GM18520 (cell line): ENCODE data around the gene HSPA5.
A peak's percentile ranks its signal among the peaks of the same experiment; 100 is the strongest.
"Not testable (repeated sequence)": the region's sequence is repeated elsewhere in the genome, so short reads cannot be mapped to it uniquely, and the experiment has no call there.

Experiments
- ATAC-seq: cut with Tn5 transposase; IDR thresholded peaks from one replicate; pipeline ENCODE4 v1.9.1; 2021; ENCODE audit not compliant: unreplicated experiment

The HSPA5 gene

DNA sequence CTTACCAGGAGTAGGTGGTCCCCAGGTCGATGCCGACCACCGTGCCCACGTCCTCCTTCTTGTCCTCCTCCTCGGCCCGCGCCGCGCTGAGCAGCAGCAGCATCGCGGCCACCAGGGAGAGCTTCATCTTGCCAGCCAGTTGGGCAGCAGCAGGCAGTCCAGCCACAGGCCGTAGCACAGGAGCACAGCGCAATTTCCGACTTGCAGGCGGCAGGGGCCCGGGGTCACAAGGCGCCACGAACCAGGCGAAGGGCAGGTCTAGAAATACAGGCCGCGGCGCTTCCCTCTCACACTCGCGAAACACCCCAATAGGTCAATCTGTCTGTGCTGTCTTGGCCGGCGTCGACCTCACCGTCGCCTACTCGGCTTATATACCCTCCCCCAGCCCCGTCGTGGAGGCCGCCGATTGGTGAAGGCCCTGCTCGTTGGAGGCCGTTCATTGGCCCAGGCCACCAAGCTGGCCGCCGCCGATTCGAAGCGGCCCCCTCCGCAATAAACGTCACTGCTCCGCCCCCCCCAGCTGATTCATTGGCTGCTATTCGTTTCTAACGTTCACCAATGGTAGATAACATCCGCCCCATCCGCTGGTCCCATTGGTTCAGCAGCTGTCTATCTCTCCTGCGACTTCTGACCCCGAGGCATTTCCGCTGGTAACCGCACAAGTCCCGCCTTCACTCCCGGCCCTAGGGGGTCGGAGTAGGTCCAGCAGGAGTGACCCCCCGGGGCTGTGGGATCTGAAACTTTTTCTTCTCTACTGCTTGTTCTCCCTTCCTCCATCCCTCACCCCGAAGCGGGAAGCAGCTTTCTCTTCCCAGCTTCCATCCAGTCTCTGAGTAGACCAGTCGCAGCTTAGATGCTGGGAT, at the start of gene HSPA5:
TSS of gene HSPA5 (minus strand) at position 344 of the 863 bp plus-strand sequence. CDS start at position 127, 217 bp downstream.
- peak; percentile 90 for ATAC-seq

DNA sequence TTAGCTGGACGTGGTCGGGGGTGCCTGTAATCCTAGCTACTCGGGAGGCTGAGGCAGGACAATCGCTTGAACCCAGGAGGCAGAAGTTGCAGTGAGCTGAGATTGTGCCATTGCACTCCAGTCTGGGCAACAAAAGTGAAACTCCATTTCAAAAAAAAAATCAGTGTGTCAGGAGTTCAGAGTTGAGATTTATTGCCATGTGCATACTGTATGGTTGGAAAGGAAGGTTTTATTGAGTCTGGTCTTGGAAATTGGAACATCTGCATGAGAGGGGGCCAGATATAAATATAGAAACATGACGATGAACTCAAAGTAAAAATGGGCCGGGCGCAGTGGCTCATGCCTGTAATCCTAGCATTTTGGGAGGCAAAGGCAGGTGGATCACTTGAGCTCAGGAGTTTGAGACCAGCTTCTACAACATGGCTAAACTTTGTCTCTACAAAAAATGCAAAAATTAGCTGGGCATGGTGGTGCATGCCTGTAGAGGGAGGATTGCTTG, 45.8 kb upstream of the HSPA5 start:
- not testable (repeated sequence) for ATAC-seq

DNA sequence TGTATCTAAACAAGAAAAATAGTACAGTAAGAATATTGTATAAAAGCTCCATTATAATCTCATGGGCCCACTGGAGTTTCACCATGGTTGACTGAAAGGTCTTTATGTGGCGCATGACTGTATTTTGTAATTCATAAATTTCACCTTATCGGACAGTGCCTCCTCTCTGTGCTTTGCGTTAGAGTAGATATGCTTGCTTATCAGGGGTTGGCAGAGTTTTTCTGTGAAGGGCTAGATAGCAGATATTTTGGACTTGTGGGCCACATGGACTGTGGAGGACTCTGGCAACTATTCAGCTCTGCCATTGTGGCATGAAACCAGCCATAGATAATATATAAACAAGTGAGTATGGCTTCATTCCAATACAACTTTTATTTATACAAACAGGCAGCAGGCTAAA, 43.7 kb upstream of the HSPA5 start:
- ATAC-seq = no peak

DNA sequence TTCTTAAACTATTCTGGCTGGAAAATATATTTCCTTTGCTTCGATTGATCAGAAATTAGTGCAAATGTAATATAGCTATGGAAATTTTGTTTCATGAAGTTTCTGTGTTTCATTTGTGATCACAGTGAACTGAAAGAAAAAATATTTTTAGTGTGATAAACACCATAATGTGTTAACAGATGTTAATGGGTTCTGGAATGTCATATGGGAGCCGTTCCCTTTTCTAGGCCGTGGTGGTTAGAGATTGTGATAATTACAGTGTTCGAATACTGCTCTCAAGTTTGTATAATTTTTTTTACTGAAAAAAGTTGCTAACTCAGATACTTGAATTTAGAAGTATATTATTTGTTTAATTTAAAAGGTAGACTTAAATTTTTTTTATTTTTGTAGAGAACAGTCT, 39.8 kb upstream of the HSPA5 start:
- no peak for ATAC-seq

DNA sequence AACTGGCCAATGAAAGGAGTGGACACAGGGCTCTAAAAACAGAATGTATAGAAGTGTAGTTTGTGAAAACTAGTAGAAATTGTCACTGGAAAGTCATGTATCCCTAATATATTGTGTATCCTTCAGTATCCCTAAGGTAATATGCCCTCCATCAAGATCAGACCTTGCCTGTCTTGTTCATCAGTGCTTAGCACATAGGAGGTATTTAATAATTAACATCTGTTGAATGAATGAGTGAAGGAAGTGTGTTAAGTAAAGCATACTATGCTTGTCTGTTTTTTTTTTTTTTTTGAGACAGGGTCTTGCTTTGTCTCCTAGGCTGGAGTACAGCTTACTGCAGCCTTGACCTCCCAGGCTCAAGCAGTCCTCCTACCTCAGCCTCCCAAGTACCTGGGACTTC, 36.3 kb upstream of the HSPA5 start:
- no peak for ATAC-seq

DNA sequence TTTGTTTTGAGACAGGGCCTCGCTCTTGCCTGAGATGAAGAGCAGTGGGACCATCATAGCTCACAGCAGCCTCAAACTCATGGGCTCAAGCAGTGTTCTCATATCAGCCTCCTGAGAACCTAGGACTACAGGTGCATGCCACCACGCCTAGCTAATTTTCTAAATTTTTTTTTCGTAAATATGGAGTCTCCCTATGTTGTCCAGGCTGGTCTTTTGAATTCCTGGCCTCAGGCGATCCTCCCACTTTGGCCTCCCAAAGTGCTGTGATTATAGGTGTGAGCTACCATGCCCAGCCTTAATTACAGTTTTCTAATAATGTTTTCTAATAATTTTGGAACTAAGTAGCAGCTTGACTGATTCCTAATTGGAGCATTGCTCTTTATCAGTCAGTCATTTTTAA, 35.6 kb upstream of the HSPA5 start:
- ATAC-seq = no peak

DNA sequence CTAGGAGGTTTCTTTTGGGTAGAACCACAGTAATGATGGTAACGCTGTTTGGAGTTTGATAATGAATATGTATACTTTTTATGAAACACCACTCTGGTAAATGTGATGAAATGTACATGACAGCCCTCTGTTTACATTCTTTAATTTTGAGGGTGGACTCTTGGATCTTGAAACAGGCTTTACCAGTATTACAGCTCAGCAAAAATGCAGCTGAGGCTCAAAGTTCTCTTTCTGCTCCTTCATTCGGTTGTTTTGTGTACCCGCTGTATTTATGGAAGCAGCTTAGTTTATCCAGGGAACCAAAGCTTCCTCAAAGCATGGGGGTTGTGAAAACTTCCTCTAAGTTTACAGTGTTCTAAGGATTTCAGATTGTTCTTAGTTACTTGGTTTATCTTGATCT, 31.6 kb upstream of the HSPA5 start:
- no peak for ATAC-seq

DNA sequence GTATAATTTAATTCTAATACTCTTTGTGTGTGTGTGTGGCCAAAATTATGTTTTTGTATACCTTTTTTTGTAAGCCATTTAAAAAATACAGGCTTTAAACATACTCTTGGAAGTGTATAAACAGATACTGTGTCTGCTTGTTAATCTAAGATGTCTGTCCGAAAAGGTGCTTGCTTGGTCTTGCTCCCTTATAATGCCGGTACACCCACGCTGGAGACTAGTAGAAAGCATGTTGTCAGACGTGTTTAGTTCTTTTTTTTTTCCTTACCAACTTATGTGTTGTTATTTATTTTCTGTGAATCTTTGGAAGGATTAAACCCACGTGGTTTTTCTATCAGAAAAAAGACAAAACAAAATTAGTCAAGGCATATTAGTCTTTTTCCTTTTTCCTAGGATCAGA, 29.9 kb upstream of the HSPA5 start:
- no peak for ATAC-seq

DNA sequence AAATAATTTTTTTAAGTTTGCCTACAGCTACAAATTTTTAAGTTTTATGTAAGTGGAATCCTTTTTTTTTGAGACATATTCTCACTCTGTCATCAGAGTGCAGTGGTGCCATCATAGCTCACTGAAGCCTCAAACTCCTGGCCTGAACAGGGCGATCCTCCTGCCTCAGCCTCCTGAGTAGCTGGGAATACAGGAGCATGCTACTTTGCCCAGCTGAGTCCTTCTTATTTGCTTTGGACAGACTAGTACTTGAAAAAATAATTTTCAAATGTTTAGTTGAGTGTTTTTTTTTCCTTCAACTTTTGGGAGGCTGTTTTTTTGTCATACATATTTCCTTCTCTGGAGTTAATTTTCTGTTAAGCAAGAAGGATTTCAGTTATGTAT, 27.9 kb upstream of the HSPA5 start:
- ATAC-seq = no peak

DNA sequence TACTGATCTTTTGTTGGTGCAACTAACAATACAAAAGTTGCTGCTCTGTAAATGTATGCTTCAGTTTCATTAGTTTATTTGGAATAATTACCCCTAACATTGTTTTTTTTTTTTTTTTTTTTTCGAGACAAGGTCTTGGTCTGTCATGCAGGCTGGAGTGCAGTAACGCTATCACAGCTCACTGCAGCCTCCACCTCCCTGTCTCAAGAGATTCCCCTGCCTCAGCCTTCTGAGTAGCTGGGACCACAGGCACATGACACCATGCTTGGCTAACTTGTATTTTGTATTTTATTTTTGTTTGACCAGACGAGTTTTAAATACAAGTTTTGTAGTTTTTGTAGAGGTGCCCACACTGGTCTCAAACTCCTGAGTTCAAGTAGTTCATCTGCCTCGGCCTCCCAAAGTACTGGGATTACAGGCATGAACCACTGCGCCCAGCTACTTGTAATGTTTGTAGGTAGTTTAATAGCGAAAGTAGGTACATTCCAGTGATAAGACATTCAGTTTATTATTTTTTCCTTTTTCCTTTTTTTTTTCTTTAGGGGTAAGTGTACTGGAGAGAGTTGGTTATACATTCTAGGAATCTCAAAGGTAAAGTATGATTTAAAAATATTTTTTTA, 27.4 kb upstream of the HSPA5 start:
- no peak for ATAC-seq

DNA sequence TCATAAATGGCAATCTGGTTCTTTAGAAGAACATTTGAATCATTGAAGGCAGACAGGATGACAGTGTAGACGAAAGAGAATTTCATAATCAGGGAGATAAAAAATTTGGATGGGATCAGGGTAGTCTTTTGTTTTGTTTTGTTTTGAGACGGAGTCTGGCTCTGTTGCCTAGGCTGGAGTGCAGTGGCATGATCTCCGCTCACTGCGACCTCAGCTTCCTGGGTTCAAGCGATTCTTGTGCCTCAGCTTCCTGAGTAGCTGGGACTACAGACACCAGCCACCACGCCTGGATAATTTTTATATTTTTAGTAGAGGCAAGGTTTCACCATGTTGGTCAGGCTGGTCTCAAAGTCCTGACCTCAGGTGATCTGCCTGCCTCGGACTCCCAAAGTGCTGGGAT, 22.9 kb upstream of the HSPA5 start:
- ATAC-seq = not testable (repeated sequence)

DNA sequence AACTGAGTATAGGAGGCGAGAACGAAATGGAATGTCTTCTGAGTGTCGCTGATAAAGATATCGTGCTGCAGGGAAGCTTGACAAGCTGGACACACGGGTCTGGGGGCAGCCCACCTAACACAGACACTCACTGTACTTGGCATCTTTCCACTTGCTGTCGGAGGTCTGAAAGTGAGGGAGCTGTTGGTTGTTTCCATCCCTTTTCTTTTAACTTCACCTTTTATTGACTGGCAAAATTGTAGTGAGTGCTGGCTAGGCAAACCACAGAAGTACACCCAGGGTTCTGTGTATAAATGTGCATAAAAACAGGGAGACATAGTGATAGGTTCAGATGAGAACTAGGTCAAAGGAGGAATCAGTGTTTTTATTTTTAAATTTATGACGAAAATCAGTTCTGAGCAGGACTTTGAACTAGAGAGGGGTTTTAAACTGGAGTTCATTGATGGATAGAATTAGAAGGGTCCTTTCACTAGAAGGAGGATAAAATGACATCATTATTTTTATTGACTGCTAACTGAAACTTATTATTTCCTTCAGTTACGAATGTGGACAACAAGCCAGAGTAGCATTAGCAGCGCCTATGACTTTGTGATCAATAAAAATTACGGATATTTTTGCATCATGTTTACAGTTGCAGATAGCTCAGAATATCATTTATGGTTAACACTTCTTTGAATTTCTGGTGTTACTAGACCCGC, 21.3 kb upstream of the HSPA5 start:
- ATAC-seq = no peak

DNA sequence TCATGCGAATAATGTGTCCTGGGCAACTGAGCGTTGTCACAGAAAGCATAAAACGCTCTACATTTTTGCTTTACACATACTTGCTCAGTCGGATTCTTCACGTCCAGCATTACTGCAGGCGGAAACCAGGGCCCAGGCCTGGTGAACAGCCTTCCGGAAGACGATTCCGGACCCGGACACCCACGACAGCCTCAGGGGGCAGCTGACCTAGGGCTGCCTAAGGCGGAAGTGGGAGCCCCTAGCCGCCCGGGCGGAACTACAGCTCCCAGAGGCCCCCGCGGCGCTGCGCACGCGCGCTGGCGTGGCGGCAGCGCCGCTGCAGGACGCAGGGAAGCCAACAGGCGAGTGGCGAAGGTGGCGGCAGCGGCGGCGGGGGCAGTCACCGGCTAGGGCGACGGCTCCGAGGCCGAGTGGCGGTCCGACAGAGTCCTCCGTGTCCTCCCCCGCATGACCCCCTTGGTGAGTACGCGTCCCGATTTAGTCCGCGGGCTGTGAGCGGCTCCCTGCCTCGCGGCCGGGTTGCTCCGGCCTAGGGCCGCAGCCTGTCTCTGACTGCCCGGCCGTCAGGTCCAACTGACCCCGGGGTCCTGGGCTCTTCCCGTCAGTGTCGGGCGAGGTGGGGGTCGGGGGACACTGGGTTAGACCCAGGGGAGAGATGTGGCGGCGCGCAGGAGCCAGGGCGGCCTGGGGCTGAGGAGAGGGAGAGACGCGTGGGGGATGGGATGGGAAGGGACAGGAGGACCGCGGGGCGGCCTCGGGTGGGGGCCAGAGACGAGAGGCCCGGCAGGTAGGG, 20.6 kb upstream of the HSPA5 start, which contains the start of gene GAPVD1:
TSS of gene GAPVD1 (plus strand) at position 326 of the 793 bp plus-strand sequence. CDS start 37,096 bp downstream, outside the sequence.
- peak; percentile 89 for ATAC-seq

DNA sequence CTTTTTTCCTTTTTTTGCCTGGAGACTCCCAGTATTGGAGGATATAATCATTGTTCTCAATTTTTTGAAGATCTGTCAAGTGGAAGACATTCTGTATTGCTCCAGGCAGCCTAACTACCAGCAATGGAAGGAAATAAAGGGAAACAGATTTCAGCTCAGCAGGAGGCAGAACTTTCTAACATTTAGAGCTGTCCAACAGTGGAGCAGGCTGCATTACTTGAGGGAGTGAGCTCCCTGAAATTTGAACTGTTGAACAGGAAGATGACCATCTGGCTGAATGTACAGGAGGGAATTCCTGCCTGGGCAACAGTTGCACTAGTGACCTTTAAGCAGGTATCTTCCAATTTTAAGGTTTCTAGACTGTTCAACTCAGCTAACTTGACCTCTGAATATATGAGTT, 19.4 kb upstream of the HSPA5 start:
- no peak for ATAC-seq

DNA sequence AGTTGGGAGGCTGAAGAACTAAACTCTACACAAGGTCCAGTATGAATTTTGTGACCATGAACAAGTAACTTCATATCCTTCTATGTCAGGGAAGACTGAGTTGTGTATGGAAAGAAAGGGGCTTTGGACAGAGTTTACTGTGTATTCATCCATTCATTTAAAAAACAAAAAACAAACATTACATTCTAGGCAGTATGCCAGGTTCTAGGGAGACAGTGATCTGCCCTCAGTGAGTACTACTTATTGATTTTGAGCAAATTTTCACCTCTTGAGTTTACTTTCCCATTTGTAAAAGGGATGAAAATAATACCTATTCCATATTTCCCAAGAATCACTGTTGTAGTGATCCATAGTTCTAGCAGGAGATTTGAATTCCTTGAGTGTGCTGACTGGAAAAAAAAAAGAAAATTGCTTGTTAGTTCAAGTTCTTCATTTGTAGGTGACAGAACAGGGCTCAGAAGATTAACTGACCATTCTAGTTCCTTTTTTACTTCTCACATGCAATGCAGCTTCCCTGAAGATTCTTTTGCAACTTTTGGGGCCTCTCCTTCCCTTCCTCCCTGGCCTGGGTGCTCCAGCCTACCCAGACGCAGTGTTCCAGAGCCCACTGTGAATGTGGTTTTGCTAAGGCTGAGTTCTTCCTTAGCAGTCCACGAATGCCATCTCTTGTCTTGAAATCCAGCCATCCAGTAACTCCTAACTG, 17.8 kb upstream of the HSPA5 start:
- no peak for ATAC-seq

DNA sequence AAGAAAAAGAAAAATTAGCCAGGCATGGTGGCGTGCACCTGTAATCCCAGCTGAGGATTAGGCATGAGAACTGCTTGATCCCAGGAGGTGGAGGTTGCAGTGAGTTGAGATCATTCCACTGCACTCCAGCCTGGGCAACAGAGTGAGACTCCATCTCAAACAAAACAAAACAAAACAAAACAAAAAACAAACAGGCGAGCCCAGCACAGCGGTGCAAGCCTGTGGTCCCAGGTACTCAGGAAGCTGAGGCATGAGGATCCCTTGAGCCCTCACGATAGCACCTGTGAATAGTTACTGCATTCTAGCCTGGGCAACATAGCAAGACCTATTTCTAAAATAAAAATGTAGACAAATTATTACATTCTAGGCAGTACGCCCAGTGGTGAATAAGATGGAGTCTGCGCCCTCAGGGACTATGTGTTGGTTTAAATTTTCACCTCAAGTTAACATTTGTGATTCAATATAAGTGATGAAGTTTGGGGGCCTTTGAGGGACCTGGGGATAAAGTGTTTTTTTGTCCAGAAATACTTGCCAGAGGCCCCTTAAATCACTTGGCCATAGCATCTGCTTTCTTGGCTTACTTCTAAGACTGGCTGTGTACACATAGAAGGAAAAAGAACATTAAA, 17.1 kb upstream of the HSPA5 start:
- no peak for ATAC-seq

DNA sequence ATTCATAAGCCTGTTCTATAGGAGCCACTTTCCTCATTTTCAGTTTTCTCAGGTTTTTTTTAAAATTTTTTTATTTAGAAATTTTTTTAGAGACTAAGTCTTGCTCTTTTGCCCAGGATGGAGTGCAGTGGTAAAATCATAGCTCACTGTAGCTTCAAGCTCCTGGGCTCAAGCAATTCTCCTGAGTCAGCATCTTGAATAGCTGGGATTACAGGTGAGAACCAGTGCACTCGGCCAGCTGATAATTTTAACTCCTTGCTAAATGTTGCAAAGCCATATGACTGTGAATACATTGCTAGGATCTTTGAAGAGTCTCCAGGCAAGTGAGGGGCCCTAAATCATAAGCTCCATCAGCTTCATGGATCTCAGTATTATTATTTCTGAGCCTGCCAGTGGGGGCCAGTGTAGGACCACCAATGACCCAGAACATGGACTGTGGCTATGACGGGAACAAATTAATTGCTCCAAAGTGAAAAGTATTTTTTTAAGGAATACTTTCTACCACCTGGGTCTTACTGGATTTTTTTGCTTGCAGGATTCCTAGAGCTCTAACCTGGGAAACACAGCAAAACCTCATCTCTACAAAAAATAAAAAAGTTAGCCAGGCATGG, 14.7 kb upstream of the HSPA5 start:
- no peak for ATAC-seq

DNA sequence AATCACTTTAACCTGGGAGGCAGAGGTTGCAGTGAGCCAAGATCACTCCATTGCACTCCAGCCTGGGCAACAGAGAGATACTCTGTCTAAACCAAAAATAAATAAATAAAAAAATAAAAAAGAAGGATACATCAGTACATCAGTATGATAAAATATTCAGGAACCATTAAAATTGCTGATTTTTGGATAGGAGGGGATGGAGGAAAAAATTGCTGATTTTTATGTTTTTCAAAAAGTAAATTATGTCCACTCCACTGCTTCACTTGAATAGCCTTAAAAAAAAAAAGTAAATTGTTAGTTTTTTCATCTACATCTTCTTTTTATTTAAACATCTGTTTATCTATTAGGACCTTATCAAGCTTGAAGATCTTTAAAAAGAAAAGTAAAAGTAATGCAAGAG, 13.1 kb upstream of the HSPA5 start:
- no peak for ATAC-seq

DNA sequence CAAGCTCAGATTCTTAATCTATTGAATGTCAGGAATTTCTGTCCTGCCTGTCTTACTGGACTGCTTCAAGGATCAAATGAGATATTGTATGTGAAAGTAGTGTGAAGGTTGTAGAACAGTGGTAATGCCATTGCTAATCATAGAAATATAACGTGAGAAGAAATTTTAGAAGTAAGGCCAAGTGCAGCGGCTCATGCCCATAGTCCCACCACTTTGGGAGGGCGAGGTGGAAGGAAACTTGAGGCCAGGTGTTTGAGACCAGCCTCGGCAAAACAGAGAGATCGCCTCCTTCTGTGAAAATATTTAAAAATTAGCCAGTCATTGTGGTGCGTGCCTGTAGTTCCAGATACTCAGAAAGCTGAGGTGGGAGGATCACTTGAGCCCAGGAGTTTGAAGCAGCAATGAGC, 5.1 kb upstream of the HSPA5 start:
- no peak for ATAC-seq
